ENCODE results near the gene ACKR2.

DNA sequence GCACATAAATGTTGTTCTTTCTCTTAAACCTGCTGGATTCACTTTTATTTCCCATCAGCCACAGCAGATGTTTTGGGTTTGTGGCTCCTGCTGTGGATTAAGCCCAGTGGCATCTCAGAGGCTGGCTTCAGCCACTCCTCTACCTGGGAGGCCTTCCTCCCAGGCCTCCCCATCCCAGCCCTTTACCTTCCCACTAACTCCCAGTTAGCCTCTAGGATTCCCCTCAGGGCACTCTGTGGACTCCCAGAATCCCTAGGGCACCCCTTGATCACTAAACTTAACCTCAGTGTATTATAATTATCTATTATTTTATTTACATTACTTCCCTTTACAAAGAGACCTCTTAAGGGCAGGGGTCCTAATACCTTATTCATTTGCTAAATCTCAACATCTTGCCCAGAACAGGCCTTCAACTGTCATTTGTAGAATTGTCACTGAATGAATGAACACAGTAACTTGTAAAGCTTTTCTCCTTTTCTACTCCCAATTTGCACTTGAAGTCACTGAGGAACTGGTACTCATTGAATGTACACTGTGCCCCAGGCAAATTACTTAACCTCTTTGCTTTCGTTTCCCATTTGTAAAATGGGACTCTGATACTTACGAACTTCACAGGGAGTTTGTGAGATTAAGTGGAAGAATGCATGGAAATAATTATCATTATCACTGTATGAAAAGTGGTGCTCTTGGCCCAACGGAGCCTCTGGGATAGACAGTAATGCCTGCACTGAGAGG is 44.5 kb upstream of the ACKR2 start:
- TF ChIP-seq, protein P1, sequence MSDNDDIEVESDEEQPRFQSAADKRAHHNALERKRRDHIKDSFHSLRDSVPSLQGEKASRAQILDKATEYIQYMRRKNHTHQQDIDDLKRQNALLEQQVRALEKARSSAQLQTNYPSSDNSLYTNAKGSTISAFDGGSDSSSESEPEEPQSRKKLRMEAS (IDR thresholded peaks at IDR 0.05; ENCODE audit: low read depth, low read length) = no peak
- TF ChIP-seq, protein P2, sequence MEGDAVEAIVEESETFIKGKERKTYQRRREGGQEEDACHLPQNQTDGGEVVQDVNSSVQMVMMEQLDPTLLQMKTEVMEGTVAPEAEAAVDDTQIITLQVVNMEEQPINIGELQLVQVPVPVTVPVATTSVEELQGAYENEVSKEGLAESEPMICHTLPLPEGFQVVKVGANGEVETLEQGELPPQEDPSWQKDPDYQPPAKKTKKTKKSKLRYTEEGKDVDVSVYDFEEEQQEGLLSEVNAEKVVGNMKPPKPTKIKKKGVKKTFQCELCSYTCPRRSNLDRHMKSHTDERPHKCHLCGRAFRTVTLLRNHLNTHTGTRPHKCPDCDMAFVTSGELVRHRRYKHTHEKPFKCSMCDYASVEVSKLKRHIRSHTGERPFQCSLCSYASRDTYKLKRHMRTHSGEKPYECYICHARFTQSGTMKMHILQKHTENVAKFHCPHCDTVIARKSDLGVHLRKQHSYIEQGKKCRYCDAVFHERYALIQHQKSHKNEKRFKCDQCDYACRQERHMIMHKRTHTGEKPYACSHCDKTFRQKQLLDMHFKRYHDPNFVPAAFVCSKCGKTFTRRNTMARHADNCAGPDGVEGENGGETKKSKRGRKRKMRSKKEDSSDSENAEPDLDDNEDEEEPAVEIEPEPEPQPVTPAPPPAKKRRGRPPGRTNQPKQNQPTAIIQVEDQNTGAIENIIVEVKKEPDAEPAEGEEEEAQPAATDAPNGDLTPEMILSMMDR (IDR thresholded peaks at IDR 0.05; ENCODE audit: low read depth, low read length) = no peak
- TF ChIP-seq POLR2A (IDR thresholded peaks at IDR 0.05; ENCODE audit: extremely low read depth, insufficient read length) (no peak), MYC (IDR thresholded peaks at IDR 0.05; ENCODE audit: low read depth, low read length) (no peak)
